DMS79 (cell line): Measurements from ENCODE around the gene TAF11L13.
"Not testable (repeated sequence)": the region's sequence is repeated elsewhere in the genome, so short reads cannot be mapped to it uniquely, and the experiment has no call there.

ENCODE experiments used
- DNase-seq: peaks from one replicate; lab custom pipeline; 2025; lab: John Stamatoyannopoulos, UW

Gene TAF11L13

GRCh38 chr5:17631788-17632187 is at the start of gene TAF11L13:
Gene TAF11L13, plus strand, starts transcription at chr5:17632088.
- not testable (repeated sequence) for DNase-seq

GRCh38 chr5:17585658-17586057 is 46.2 kb upstream of the TAF11L13 start, which contains the start of gene TAF11L7:
Gene TAF11L7, minus strand, starts transcription at chr5:17585758.
- not testable (repeated sequence) for DNase-seq

GRCh38 chr5:17590860-17591259 is 41.0 kb upstream of the TAF11L13 start, which contains the start of gene TAF11L8:
Gene TAF11L8, minus strand, starts transcription at chr5:17590960.
- DNase-seq = not testable (repeated sequence)

GRCh38 chr5:17594255-17594654 is 37.6 kb upstream of the TAF11L13 start, which contains the start of gene TAF11L9:
Gene TAF11L9, minus strand, starts transcription at chr5:17594394.
- not testable (repeated sequence) for DNase-seq

- DNase-seq = not testable (repeated sequence)
These were observed 34.2 kb upstream of the TAF11L13 start, which contains the start of gene TAF11L10 for GRCh38 chr5:17597728-17598127. Gene TAF11L10, minus strand, starts transcription at chr5:17597828.

GRCh38 chr5:17603880-17604279 is 28.0 kb upstream of the TAF11L13 start, which contains the start of gene TAF11L11:
Gene TAF11L11, plus strand, starts transcription at chr5:17604183.
- DNase-seq = not testable (repeated sequence)

GRCh38 chr5:17604951-17605350 is 26.9 kb upstream of the TAF11L13 start:
- no peak for DNase-seq

GRCh38 chr5:17607461-17607860 is 24.4 kb upstream of the TAF11L13 start:
- not testable (repeated sequence) for DNase-seq

- not testable (repeated sequence) for DNase-seq
These were observed 21.8 kb upstream of the TAF11L13 start, which contains the start of gene TAF11L12 for GRCh38 chr5:17610092-17610491. Gene TAF11L12, plus strand, starts transcription at chr5:17610392.

GRCh38 chr5:17614872-17615605 is 16.8 kb upstream of the TAF11L13 start:
- no peak for DNase-seq

- DNase-seq = no peak
These were observed 12.5 kb upstream of the TAF11L13 start for GRCh38 chr5:17619354-17619753.

GRCh38 chr5:17620627-17621026 is 11.3 kb upstream of the TAF11L13 start:
- no peak for DNase-seq

GRCh38 chr5:17625686-17626085 is 6.2 kb upstream of the TAF11L13 start:
- no peak for DNase-seq

GRCh38 chr5:17634160-17634559 is 2.3 kb downstream of the TAF11L13 start, which contains the start of gene TAF11L14:
Gene TAF11L14, plus strand, starts transcription at chr5:17634460.
- no peak for DNase-seq

- DNase-seq = not testable (repeated sequence)
These were observed 17.3 kb downstream of the TAF11L13 start for GRCh38 chr5:17649232-17649631.

- DNase-seq = not testable (repeated sequence)
These were observed 23.4 kb downstream of the TAF11L13 start for GRCh38 chr5:17655201-17655759.

GRCh38 chr5:17655921-17656320 is 24.0 kb downstream of the TAF11L13 start:
- DNase-seq = no peak

GRCh38 chr5:17663182-17663581 is 31.3 kb downstream of the TAF11L13 start:
- DNase-seq = no peak

- DNase-seq = no peak
These were observed 33.9 kb downstream of the TAF11L13 start for GRCh38 chr5:17665836-17666235.

- no peak for DNase-seq
These were observed 34.9 kb downstream of the TAF11L13 start for GRCh38 chr5:17666726-17667235.

GRCh38 chr5:17670353-17670752 is 38.5 kb downstream of the TAF11L13 start:
- no peak for DNase-seq

- DNase-seq = no peak
These were observed 47.0 kb downstream of the TAF11L13 start for GRCh38 chr5:17678751-17679324.
